Stimulated activated CD4-positive, alpha-beta T cell treated with anti-CD3 and anti-CD28 coated beads, Interleukin-2, amount 100 ng/mL, for 48 hours (primary cell): ENCODE results near the gene FBN1.

Experiments
- DNase-seq, 2 donors: peaks; one replicate each; pipeline ENCODE4 v3.0.0-alpha.2; 2020

Gene FBN1

GRCh38 chr15:48547286-48547685 is 98.2 kb downstream of the FBN1 start:
- DNase-seq: no peak

GRCh38 chr15:48546296-48546695 is 99.2 kb downstream of the FBN1 start:
- no peak for DNase-seq

- DNase-seq: no peak
Observed at GRCh38 chr15:48544778-48545177, 100.7 kb downstream of the FBN1 start.

DNA sequence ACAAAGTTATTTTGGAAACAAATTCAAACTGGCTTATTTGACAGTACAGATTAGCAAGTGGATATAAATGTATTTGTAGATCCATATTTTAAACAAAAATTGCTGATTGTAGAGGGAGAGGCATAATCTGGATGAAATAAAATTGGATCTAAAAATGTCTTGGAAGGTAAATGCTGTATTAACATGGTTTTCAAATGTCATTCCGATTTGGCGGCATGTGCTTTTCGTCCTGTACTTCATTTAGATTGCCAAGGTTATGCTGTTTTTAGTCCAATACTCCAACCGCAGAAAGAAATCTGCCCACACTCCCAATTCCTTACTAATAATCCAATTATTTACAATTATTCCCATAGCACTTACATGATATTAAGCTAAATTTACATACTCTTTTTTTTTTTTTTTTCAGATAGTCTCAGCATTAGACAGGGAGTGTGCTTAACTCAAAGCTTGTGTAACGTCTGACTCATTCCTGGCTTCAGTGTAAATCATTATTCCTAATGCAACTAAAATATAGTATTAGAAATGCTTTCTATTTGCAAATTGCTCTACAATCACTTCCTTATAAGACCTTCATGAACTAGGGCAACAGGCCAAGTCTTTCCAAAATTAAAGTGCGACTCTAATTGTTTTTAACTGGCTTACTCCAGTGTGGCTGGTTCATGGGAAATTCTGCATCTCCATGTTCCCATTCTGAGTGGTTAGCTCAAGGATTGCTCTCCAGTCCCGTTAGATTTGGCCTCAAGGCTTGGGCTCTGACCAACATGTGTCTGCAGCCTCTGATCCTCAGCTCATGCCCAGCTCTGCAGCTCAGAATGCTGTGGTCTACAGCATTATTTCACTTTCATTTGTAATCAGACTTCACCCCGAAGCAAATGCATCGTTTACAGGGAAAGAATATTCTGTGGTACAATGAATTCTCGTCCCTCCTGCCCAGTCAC is 103.9 kb downstream of the FBN1 start:
- no peak for DNase-seq

DNA sequence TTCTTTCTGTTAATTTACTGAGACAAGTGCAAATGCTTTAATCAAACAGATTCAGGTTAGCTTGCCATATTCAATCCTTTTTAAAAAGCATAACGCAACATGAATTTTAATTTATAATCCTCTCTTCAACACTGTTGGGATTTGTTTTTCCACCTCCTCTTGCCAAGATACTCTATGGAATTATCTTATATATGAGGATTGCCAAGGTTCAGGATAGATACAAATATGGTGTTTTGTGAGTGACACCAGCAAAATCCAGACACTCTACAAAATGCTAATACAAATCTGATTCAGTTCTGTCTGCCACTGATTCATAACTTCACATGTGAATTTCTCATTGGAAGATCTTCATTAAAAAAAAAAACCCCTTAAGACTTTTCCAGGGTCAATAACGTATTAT is 104.8 kb downstream of the FBN1 start:
- DNase-seq: no peak

GRCh38 chr15:48538941-48539340 is 106.6 kb downstream of the FBN1 start:
- no peak for DNase-seq

GRCh38 chr15:48537271-48538113 is 108.0 kb downstream of the FBN1 start:
- DNase-seq: no peak

GRCh38 chr15:48536681-48537091 is 108.8 kb downstream of the FBN1 start:
- DNase-seq: no peak

GRCh38 chr15:48533982-48534381 is 111.5 kb downstream of the FBN1 start:
- no peak for DNase-seq

GRCh38 chr15:48532946-48533345 is 112.6 kb downstream of the FBN1 start:
- no peak for DNase-seq

- no peak for DNase-seq
Observed at GRCh38 chr15:48530528-48530927, 115.0 kb downstream of the FBN1 start.

- no peak for DNase-seq
Observed at GRCh38 chr15:48528921-48529320, 116.6 kb downstream of the FBN1 start.

DNA sequence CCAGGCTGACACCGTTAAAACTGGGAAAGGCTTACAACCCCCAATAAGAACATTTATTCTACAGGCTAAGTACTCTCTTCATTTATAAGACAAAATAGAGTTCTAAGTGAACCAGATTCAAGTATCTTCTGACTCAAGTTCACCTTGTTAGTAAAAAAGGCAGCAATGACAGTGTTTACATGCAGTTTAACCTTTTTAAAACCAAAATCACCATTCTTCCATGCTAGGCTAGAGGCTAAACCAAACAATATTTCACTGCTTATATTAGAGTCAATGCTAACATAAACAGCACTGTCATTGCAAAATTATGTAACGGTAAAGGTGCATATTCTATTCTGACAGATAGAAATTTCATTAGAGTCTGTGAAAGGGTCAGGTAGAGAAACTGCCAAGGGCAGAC is 118.0 kb downstream of the FBN1 start:
- no peak for DNase-seq

GRCh38 chr15:48522911-48523310 is 122.6 kb downstream of the FBN1 start:
- no peak for DNase-seq

DNA sequence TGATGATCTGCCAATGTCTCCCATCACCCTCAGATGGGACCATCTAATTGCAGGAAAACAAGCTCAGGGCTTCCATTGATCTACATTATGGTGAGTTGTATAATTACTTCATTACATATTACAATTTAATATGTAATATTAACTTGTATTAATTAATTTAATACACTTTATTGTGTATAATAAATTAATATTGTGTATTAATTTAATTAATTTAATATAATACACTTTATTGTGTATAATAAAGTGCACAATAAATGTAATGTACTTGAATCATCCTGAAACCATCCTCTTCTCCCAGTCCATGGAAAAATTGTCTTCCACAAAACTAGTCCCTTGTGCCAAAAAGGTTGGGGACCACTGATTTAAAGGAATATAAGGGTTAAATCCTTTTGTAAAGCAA is 123.4 kb downstream of the FBN1 start:
- DNase-seq: no peak

GRCh38 chr15:48520376-48521155 is 124.9 kb downstream of the FBN1 start:
- DNase-seq: no peak

DNA sequence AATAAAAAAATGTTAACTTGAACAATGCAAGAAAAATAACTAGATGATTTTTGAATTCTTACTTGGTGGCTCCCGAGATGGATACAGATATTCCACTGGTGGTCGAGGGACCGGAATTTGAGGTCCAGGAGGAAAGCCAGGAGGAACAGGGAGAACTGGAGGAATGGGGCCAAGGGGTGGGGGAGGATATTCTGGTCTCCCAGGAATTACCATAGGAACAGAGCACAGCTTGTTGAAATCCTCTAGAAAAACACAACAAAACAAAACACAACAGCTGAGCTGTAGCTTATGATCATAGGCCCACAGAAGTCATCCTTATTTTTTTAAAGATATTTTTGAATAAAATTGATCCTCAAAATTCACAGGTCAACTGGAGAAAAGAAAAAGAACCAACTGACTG is 129.4 kb downstream of the FBN1 start:
- no peak for DNase-seq

DNA sequence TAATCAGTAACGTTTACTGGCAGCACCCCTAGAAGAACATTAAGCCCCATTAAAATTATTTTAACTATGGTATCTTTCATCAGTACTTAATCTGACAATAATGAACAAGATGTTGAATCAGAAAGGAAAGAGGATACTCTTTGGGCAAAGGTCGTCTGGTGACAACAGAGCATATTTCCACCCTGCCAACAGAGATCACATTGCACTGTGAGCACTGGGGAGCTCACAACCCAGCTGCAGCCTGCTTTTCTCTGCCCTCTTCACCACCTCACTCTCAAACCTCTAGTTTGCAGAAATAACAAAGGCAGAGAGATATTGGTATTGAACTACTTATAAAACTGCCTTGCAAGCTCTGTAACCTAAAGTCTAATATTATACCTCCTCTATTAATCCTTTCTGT is 130.0 kb downstream of the FBN1 start:
- no peak for DNase-seq

DNA sequence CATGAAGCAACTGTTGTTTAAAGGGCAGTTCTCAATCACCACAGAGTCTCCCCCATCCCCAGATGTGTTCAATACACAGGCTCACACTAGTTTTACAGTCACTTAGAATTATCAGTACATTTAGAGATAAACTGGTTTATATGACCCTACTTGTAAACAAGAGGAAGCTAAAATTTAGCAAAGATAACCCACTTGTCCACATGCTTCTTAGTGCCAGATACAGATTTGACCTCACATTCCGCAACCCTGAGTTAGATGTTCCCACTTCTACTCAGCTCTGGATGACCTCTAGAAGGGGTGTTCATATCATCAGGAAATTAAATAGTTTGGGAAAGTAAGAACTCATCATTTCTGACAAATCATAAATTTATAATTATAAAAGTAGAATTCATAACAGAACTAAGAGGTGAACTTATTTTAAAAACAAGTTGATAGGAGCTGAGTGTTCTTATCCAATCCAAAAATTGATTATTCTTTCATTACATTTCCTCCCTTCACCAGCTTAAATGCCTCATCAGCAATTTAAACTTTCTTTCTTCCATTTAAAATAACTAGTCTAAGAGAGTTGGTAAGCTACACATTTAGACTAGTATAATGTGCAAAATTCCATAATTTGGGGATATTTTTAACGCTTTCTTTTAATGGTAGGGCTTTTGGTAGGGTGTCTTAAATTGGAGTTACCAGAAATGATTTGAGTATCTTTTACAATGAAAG is 131.2 kb downstream of the FBN1 start:
- DNase-seq: no peak

GRCh38 chr15:48510976-48511375 is 134.5 kb downstream of the FBN1 start:
- no peak for DNase-seq

DNA sequence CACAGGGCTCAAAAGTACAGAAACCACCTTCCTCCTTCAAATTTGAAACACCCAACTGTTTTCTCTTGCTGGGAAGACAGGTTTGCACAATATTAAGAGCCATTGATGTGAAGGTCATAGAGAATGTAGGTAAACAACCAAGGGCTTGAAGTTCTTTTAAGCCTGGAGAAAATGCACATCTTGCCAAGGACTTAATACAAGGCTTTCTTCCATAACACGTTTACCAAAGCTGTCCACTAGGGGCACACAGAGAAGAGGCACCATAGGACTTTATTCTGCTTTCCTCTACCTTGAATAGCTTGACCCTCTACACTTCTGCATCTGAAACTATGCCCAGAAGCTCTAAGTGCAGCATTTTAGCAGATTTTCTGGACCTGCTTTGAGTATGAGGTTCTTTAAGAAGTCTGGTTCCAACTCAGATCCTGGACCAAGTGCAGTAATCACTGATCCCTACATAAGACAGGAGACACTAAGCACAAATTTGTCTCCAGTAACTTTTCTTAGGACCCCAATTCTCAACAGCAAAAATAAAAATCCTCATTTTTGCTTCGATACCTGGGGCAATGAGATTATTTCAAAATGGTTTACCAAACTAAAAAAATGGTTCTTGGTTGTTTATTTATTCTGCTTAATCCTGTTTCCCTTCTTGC is 138.0 kb downstream of the FBN1 start:
- DNase-seq: no peak

GRCh38 chr15:48505067-48505466 is 140.4 kb downstream of the FBN1 start:
- no peak for DNase-seq
